BE2C (cell line): ENCODE data around the gene GINS2.

Experiments used
- DNase-seq: peaks from one replicate; pipeline ENCODE4 v3.0.0-alpha.2; 2020
- H3K27me3 ChIP-seq: fragments of 250-450 bp; sonication (Bioruptor Pico); 2 replicates; pipeline ENCODE4 v1.5.1; 2020; ENCODE audit warnings: mild to moderate bottlenecking
- H3K36me3 ChIP-seq: fragments of 250-450 bp; sonication (Bioruptor Pico); 2 replicates; pipeline ENCODE4 v1.5.1; 2020; ENCODE audit warnings: mild to moderate bottlenecking
- H3K4me1 ChIP-seq: fragments of 250-450 bp; sonication (Bioruptor Pico); 2 replicates; pipeline ENCODE4 v1.5.1; 2020
- H3K4me3 ChIP-seq: 2 replicates; pipeline ENCODE4 v1.5.1; 2011; ENCODE audit warnings: low read depth, low read length
- H3K9me3 ChIP-seq: fragments of 250-450 bp; sonication (Bioruptor Pico); 2 replicates; pipeline ENCODE4 v1.5.1; 2020
- CTCF ChIP-seq: IDR thresholded peaks from 2 replicates; pipeline ENCODE4 v1.5.1; 2012; ENCODE audit warnings: mild to moderate bottlenecking, low read depth, low read length

The GINS2 gene

GRCh38 chr16:85645021-85645589, 43.6 kb downstream of the GINS2 start:
- peaks cover 60% of the 10 kb centered on the region for H3K36me3 ChIP-seq
- peaks cover 32% of the 10 kb centered on the region for H3K4me1 ChIP-seq
- H3K4me3 ChIP-seq = no peak overlapping the region
- no peak for TF ChIP-seq CTCF
- no peak for DNase-seq
- H3K9me3 ChIP-seq = no peaks in the 10 kb centered on the region
- H3K27me3 ChIP-seq = no peaks in the 10 kb centered on the region

GRCh38 chr16:85644093-85644712, 44.6 kb downstream of the GINS2 start:
- Histone ChIP-seq H3K36me3 (peaks cover 57% of the 10 kb centered on the region), H3K27me3 (no peaks in the 10 kb centered on the region), H3K4me3 (no peak overlapping the region), H3K9me3 (no peaks in the 10 kb centered on the region), H3K4me1 (peaks cover 32% of the 10 kb centered on the region)
- no peak for DNase-seq
- no peak for TF ChIP-seq CTCF

GRCh38 chr16:85643631-85644030, 45.1 kb downstream of the GINS2 start:
- no peak for DNase-seq
- peaks cover 31% of the 10 kb centered on the region for H3K4me1 ChIP-seq
- TF ChIP-seq CTCF = no peak
- no peaks in the 10 kb centered on the region for H3K9me3 ChIP-seq
- peaks cover 55% of the 10 kb centered on the region for H3K36me3 ChIP-seq
- H3K4me3 ChIP-seq = no peak overlapping the region
- no peaks in the 10 kb centered on the region for H3K27me3 ChIP-seq

- no peak for DNase-seq
- Histone ChIP-seq H3K4me3 (no peak overlapping the region), H3K27me3 (no peaks in the 10 kb centered on the region), H3K4me1 (peaks cover 29% of the 10 kb centered on the region), H3K9me3 (no peaks in the 10 kb centered on the region), H3K36me3 (peaks cover 50% of the 10 kb centered on the region)
- no peak for TF ChIP-seq CTCF
These were observed 45.9 kb downstream of the GINS2 start for GRCh38 chr16:85642762-85643358.

- Histone ChIP-seq H3K27me3 (no peaks in the 10 kb centered on the region), H3K36me3 (peaks cover 59% of the 10 kb centered on the region), H3K4me3 (no peak overlapping the region), H3K9me3 (no peaks in the 10 kb centered on the region), H3K4me1 (peaks cover 37% of the 10 kb centered on the region)
- no peak for TF ChIP-seq CTCF
- DNase-seq = no peak
These were observed 47.0 kb downstream of the GINS2 start for GRCh38 chr16:85641776-85642176.

- no peak for TF ChIP-seq CTCF
- Histone ChIP-seq H3K9me3 (no peaks in the 10 kb centered on the region), H3K4me3 (no peak overlapping the region), H3K27me3 (no peaks in the 10 kb centered on the region), H3K36me3 (peaks cover 64% of the 10 kb centered on the region), H3K4me1 (peaks cover 37% of the 10 kb centered on the region)
- DNase-seq = no peak
These were observed 47.4 kb downstream of the GINS2 start for GRCh38 chr16:85641305-85641704.
